Prostate gland (tissue), 2 donors: ENCODE data around the gene PCSK1. TPM values are rescaled to one million over a fixed set of nuclear protein-coding genes. Genes with fewer than 3 reads are reported as not detected.

Experiments used
- DNase-seq: peaks from one replicate; pipeline ENCODE4 v3.0.0-alpha.2; 2019; ENCODE audit warnings: low spot score
- H3K27ac ChIP-seq, 2 donors: fragments of 200-600 bp; sonication (generic); 2 replicates each; pipeline ENCODE4 v1.5.1; 2017 to 2019
- H3K27me3 ChIP-seq: fragments of 200-600 bp; sonication (generic); replicated peaks from 2 replicates; pipeline ENCODE4 v1.5.1; 2019; ENCODE audit not compliant: insufficient read depth
- H3K36me3 ChIP-seq, 2 donors: fragments of 200-600 bp; sonication (generic); 1 replicate in 1 of 2; 2 replicates in 1 of 2; pipeline versions ENCODE4 v1.5.1 to v1.8.1; 2017 to 2019
- H3K4me1 ChIP-seq: fragments of 200-600 bp; sonication (generic); replicated peaks from 2 replicates; pipeline ENCODE4 v1.5.1; 2019
- H3K4me3 ChIP-seq, 2 donors: fragments of 200-600 bp; sonication (generic); 2 replicates each; pipeline ENCODE4 v1.5.1; 2017 to 2019
- H3K9me3 ChIP-seq: fragments of 200-600 bp; sonication (generic); 2 replicates; pipeline ENCODE4 v1.5.1; 2017
- POLR2A ChIP-seq: fragments of 450-650 bp; IDR thresholded peaks from one replicate; pipeline ENCODE4 v1.6.1; 2016; ENCODE audit warnings: antibody characterized with exemption, mild to moderate bottlenecking
- POLR2AphosphoS5 ChIP-seq: sonication (generic); formaldehyde crosslinking; IDR thresholded peaks from one replicate; pipeline ENCODE4 v1.6.1; 2017; ENCODE audit warnings: antibody characterized with exemption
- WGBS: methylation state at CpG from one replicate; pipeline ENCODE4 v1.1.5; 2018; 5-methylcytosine and 5-hydroxymethylcytosine counted together
- intact Hi-C: fragments of 100-400 bp; cut with DNase I; formaldehyde crosslinking; loops from one replicate; pipeline ENCODE4 v1.14.2; 2022
- total RNA-seq, 2 donors: library from RNA; depleted of rRNA; stranded (reverse); fragments of >200 nt; gene quantifications; one replicate each; pipeline ENCODE4 v1.1.0, GENCODE V29; 2016
- TF ChIP-seq, protein P1 (sequence below), 4 experiments: fragments of 200-600 bp in 2 of 4; fragments of 450-650 bp in 2 of 4; sonication (generic) in 2 of 4; IDR thresholded peaks; 1 replicate in 3 of 4; 2 replicates in 1 of 4; pipeline ENCODE4 v1.5.1; 2016 to 2019; ENCODE audit warnings: antibody characterized with exemption in 4 of 4, mild to moderate bottlenecking in 2 of 4, moderate library complexity in 2 of 4

The PCSK1 gene
- under 1 TPM; 0.14 to 0.34 TPM for total RNA-seq

DNA sequence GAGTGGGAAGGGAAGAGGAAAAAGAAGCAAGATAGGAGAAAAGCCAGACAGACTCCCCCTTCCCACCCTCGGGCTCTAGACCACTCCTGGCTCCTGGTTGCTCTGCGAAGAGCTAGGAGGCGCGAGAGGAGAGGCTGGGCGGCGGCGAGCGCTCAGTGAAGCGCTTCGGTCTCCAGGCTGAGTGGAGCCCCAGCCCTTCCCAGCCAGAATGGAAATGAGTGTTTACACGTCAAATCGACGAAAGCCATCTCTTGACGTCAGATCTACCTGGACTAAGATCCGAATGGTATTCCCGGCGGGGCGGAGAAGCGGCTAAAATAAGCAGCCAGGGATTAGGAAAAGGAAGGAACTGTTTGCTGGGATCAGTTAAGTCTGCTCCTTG, at the start of gene PCSK1:
Gene PCSK1, minus strand, starts transcription at position 183 of the 382 bp plus-strand sequence. CDS start 206 bp downstream, outside the sequence.
- H3K27me3 ChIP-seq: peaks cover 13% of the 10 kb centered on the region
- WGBS: 3% methylated on average over 19 of the region's 19 CpGs
- no peaks in the 10 kb centered on the region for H3K4me1 ChIP-seq
- intact Hi-C loops: no loop called here
- H3K36me3 ChIP-seq: no peaks in the 10 kb centered on the region
- H3K4me3 ChIP-seq: no peak within 1 kb of the TSS
- no peak for TF ChIP-seq POLR2AphosphoS5
- TF ChIP-seq, protein P1, sequence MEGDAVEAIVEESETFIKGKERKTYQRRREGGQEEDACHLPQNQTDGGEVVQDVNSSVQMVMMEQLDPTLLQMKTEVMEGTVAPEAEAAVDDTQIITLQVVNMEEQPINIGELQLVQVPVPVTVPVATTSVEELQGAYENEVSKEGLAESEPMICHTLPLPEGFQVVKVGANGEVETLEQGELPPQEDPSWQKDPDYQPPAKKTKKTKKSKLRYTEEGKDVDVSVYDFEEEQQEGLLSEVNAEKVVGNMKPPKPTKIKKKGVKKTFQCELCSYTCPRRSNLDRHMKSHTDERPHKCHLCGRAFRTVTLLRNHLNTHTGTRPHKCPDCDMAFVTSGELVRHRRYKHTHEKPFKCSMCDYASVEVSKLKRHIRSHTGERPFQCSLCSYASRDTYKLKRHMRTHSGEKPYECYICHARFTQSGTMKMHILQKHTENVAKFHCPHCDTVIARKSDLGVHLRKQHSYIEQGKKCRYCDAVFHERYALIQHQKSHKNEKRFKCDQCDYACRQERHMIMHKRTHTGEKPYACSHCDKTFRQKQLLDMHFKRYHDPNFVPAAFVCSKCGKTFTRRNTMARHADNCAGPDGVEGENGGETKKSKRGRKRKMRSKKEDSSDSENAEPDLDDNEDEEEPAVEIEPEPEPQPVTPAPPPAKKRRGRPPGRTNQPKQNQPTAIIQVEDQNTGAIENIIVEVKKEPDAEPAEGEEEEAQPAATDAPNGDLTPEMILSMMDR (IDR thresholded peaks at IDR 0.05): no peak
- no peak for TF ChIP-seq POLR2A
- H3K27ac ChIP-seq: no peak within 1 kb of the TSS
- no peak for DNase-seq
- no peaks in the 10 kb centered on the region for H3K9me3 ChIP-seq

DNA sequence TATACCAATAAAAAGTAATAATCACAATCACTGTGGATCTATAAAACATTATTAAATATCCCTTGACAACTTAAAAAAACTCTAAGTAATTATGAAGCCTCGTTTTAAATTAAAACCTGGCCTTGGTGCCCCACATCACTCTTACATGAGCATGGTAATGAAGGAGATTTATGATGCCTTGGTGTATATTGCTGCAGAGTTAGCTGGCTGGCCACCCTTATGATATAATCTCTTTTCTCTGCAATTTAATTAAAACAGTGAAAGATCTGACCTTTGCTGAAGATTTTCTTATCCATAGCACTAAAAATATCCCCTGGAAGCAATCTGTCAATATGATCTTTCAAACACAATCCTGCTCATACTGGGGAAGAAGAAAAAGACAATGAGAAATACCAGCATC, 48.8 kb upstream of the PCSK1 start:
- Histone ChIP-seq H3K36me3 (no peaks in the 10 kb centered on the region), H3K27ac (no peak overlapping the region), H3K27me3 (no peaks in the 10 kb centered on the region), H3K4me3 (no peak overlapping the region), H3K4me1 (no peaks in the 10 kb centered on the region), H3K9me3 (no peaks in the 10 kb centered on the region)
- intact Hi-C loops: no loop called here
- 13% methylated on average over 1 of the region's 1 CpG for WGBS
- DNase-seq: no peak
- TF ChIP-seq, protein P1 (IDR thresholded peaks at IDR 0.05): no peak
- TF ChIP-seq POLR2AphosphoS5 (no peak), POLR2A (no peak)

DNA sequence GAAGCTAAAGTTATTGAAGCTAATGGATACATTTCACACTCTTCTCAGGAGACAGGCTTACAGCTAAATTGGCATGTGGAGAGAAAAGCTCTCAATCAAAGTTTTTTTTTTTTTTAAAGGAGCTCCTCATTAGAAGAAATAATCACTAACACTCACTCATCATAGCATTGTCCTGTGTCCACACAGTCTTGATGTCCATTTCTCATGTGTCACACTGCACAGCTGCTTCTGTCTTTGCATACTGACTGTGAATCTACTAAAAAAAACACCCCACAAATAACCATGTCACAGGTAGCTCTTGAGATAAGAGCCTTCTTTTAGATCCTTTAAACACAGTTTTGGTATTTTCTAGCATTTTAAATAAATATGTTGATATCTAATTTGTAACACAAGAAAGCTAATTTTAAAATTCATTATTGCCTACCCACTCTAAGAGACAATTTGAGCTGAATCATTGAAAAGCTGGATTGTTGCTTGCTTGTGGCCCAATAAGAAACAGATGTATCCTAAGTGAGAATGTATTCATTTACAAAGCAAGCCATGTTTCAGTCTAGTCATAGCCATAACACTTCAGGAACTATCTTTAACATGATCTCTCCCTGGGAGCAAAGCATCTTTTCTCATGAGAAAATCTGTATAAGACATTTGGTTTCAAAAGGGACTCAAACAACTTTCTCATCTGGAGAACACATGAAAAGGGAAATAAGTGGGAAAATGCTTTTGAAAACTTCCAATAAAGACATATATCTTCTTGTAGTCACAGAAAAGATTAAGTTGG, 48.1 kb upstream of the PCSK1 start:
- no peak for DNase-seq
- H3K27me3 ChIP-seq: no peaks in the 10 kb centered on the region
- TF ChIP-seq POLR2AphosphoS5 (no peak), POLR2A (no peak)
- TF ChIP-seq, protein P1 (IDR thresholded peaks at IDR 0.05): no peak
- H3K9me3 ChIP-seq: no peaks in the 10 kb centered on the region
- no peaks in the 10 kb centered on the region for H3K4me1 ChIP-seq
- H3K36me3 ChIP-seq: no peaks in the 10 kb centered on the region
- H3K27ac ChIP-seq: no peak overlapping the region
- H3K4me3 ChIP-seq: no peak overlapping the region
- intact Hi-C loops: no loop called here

DNA sequence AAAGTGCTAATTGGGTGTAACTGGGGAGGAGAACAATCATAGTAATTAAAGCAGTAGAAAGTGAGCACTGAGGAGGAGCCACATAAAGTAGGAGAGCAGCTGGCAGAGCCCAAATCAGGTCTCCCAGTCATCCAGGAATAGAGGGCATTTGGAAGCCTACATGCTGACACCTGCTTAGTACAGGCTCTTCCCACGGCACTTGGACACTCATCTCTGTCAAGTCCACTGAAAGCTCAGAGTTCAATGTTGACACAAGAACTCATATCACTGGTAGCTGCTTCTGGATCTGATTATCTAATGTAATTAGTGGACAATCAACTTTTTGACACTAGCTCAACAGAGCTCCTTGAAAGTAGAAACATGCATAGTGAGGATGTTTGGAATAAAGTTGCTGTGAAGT, 45.9 kb upstream of the PCSK1 start:
- no peaks in the 10 kb centered on the region for H3K4me1 ChIP-seq
- no peaks in the 10 kb centered on the region for H3K9me3 ChIP-seq
- no peaks in the 10 kb centered on the region for H3K36me3 ChIP-seq
- WGBS: 33% methylated on average over 1 of the region's 1 CpG
- TF ChIP-seq POLR2A (no peak), POLR2AphosphoS5 (no peak)
- TF ChIP-seq, protein P1 (IDR thresholded peaks at IDR 0.05): no peak
- H3K27ac ChIP-seq: no peak overlapping the region
- intact Hi-C loops: no loop called here
- no peak overlapping the region for H3K4me3 ChIP-seq
- H3K27me3 ChIP-seq: no peaks in the 10 kb centered on the region
- no peak for DNase-seq

DNA sequence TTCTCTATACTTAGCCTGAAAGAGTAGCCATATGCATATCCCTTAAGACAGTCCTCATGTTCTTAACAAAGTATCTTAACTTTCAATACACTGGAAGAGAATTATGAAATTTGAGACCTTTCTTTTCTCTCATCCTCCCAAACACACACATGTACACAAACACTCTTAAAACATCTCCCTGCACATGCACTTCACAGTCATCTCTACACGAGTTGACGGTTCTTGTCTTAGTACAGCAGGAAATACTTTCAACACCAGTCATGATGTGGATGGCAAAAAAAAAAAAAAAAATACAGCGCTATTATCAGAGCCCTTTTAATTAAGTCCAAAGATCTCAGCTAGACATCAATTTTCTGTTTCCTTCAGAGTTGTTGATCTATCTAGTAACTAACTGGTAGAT, 43.6 kb upstream of the PCSK1 start:
- H3K4me3 ChIP-seq: no peak overlapping the region
- no peak overlapping the region for H3K27ac ChIP-seq
- intact Hi-C loops: no loop called here
- H3K36me3 ChIP-seq: no peaks in the 10 kb centered on the region
- no peak for TF ChIP-seq POLR2AphosphoS5
- TF ChIP-seq POLR2A: no peak
- TF ChIP-seq, protein P1 (IDR thresholded peaks at IDR 0.05): no peak
- 78% methylated on average over 3 of the region's 3 CpGs for WGBS
- H3K9me3 ChIP-seq: no peaks in the 10 kb centered on the region
- no peak for DNase-seq
- H3K27me3 ChIP-seq: no peaks in the 10 kb centered on the region
- no peaks in the 10 kb centered on the region for H3K4me1 ChIP-seq
